ENCODE data around the gene GRK5.

Gene GRK5

DNA sequence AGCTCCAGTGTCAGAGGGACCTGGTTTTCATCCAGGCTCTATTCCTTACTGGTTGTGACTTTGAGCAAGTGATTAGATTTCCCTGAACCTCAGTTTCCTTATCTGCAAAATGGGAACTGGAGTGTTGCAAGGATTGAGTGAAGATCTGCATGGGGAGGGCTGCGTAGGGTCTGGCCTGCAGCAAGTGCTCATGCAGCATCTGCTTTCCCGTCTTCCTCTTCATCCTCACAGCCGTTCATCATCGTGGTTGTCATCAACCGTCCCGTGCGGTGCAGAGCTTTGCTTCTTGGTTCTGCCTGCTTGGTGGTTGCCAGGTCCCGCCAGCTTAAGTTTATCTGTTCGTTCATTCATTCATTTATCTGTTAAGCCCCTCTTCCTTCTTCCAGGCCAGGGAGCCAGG, 135.0 kb downstream of the GRK5 start:
- no peak for DNase-seq (ENCODE audit: low spot score)

DNA sequence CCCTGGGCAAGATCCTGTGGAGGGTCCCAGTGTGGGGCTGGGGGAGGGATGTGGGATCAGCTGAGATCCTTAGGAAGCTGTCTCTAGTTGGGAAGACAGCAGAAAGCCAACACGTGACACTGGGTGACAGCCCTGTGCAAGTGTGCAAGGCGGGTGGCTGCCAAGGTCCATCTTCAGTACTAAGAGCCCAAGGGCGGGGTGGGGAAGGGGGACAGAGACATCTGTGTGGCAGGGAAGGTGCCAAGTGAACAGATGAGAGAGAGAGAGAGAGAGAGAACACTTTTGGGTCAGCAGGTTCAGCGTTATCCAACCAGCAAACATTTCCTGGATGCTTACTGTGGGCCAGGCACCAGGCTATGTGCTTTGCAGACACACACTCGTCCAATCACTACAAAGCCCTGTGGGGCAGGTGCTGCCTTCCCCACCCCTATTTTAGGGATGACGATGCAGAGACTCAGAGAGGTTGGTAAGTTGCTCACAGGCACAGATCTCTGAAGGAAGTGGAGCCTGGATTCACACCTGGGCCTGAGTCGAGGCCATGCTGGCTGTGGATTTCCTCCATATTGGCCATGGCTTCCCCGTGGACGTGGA, 135.7 kb downstream of the GRK5 start:
- no peak for DNase-seq (ENCODE audit: low spot score)

DNA sequence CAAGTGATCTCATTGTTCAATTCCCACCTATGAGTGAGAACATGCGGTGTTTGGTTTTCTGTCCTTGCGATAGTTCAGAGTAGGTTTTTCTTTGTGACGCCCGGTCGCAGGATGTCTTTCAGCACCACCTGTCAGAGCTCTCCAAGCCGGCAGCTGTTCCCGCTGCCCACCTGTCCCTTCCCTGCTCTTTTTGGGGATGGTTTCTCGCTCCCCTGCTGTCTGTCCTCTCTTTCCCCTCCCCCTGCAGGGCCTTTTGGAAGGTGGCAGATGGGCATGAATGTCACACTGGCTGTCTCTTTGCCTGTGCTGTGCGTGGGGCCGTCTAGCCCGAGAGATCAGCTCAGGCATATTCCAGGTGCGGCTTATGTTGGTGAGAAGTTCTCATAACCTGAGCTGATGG, 137.0 kb downstream of the GRK5 start:
- no peak for DNase-seq (ENCODE audit: low spot score)

DNA sequence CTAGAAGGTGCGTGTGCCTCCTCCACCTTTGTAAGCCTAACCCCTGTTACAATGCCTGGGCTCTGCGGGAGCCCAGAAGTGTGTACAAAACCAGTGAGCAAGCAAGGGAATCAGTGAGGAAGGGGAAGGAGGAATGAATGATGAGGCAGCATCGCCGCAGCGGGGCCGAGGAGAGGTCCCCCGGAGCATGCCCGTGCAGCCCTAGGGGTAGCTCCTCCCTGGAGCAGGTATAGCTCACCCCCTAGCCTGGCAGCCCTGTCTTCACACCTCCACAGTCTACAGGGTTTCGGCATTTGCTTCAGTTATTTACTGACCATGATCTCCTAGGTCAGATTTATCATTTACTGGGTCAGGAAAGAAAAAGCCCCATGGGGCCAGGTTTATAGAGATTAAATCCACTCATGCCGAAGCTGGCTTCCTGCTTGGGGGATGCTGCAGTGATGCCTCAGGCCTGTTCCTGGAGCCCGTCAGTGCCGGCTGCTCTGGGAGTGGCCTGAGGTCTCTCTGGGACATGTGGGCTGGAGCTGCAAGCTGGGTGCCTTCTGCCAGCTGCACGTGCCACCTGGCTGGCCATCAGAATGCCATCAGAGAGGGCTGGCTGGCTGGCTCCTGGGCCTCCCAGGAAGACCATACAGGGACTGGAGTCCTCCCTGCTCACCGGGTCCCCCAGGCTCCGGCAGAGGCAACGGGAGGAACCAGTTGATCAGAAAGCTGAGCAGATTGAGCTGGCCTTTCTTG, 138.9 kb downstream of the GRK5 start:
- no peak for DNase-seq (ENCODE audit: low spot score)

DNA sequence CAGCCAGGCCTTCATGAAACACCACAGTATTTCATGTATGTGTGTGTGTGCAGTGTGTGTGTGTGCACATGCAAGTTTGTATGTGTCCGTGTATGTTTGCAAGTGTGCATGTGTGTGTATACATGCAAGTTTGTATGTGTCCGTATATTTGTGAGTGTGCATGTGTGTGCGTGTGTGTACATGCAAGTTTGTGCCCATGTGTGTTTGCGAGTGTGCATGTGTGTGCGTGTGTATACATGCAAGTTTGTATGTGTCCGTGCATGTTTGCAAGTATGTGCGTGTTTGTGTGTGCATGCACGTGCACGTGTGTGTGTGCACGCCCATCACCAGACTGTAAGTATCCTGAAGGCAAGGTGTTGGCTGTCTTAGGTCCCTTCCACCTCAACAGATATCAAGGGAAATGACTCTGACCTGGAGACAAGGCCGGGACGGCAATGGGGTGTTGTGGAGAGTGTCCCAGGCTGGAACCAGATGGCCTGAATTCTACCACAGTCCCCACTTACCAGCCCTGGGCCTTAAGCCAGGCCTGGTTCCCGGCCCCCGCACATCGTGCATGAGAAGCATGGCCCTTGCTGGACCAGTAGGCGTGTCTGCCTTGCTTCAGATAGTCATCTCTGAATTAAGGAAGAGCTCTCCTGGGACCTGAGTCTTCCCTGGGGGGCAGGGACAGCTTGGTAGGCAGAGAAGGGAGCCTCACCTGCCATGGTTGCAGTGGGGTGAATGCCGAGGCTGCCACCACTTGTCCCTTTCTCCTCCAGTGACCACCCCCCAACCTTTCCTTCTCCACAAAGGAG, 140.0 kb downstream of the GRK5 start:
- no peak for DNase-seq (ENCODE audit: low spot score)

DNA sequence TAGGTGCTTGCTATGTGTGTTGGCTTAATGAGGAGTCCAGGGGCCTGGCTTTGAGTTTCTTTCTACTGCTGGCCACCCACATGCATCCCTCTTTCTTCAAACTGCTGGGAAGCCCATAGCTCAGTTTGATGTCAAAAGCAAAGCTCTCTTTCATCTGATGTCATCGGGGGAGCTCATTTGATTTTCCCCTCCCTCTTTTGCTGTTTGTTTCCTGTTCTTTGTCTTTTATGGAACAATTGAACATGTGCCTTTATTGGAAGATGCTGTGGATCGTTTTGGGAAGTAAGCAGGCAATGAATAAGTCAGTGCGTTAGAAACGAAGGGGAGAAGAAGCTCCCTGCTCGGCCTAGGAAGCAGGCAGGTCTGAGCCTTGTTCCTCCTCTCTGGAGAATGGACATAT, 140.7 kb downstream of the GRK5 start:
- DNase-seq (ENCODE audit: low spot score) = no peak

DNA sequence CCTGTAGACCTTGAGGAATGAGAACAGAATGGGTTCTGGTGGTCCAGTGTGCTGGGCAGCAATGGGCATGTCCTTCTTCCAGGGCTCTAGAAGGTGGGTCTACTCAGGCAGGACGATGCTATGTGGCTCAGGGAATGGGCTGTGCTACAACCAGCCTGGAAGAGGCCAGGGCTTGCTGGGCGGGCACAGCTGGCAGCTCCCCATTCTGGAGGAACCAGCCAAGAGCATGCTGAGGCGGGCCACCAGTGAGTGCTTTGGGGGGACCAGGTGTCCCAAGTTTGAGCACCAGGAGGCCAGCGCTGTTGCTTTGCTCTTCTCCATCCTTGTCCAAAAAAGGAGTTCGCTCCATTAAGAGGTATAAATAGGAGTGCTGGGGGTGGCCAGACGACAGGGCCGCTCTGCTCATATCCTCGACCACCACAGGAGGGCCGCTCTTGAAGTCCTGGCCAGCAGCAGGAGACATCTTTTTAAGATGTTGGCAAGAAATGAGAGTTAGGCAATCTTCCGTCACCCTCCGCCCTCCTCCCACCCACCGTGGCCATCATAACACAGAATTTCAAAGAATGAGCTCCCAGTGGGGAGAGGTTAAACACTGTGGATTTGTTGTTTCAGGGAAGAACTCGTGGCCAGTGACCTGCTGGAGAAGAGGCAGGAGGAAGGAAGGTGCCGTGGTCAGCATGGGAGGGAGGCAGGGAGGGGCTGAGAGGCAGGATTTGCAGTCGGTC, 141.3 kb downstream of the GRK5 start:
- DNase-seq (ENCODE audit: low spot score) = no peak

DNA sequence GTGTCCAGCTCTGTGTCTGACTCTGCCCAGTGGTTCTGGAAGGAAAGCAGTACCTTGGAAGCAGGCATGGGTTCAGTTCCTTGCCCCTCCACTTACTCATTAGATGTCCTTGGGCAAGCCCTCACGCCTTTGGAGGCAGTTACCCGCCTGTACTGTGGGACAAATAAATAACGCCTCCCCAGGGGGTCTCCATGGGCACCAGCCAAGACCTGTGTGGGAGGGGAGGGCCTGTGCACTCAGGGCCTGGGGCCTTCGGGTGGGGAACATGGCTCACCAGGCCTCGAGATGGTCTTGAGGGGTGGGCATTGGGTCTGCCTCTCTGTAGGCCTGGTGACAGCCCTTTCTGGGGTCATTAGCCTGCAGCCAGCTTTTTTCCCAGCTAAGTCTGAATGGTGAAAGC, 142.0 kb downstream of the GRK5 start:
- DNase-seq (ENCODE audit: low spot score) = no peak

DNA sequence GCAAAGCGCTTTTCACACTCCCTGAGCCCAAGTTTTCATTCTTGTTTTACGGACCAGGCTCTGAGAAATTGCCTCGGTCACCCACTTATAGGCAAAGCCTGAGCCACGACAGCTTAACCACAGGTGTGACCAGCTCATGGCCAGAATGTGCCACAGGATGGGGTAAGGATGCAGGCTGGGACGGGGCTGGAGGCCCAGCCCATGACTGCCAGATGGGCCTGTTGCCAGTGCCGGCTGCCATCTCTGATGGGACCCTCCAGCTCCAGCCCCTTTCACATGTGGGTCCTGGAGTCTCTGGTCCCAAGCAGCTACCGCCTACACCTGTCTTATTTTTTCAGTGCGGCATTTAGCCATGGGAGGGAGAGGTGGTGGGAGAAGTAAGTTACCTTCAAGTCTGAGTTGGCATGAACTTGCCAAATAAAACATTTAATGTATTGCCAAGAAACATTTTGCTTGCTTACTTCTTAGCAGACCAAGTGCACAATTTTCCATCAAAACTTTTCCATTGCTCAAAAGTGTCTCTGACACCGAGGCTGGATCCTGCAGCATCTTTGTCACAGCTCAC, 142.6 kb downstream of the GRK5 start:
- DNase-seq (ENCODE audit: low spot score) = no peak

DNA sequence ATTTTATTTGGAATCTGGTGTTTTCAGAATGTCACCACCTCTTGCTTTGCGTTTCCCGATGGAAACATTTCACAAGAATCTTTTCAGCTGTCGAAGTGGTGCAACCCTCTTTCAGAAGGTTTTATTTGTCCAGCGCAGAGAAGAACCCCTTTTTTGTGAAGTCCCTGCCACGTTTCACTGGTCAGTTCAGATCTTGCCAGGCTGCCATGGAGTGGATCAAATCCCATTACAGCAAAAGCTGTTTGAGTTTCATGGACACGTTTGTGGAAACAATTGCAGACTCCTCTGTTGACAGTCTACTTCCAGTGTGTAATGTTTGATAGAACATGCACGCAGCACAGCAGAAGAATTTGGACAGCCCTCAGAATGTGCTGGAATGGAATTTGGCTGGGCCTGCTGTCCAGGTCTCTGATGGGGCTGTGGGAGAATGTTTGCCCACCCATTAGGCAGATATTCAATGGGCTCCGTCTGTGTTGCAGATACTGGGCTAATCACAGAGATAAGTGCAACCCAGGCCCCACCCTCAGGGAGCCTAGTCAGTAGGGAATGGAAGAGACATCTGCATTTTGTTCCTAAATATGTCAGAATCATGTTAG, 143.2 kb downstream of the GRK5 start:
- no peak for DNase-seq (ENCODE audit: low spot score)

DNA sequence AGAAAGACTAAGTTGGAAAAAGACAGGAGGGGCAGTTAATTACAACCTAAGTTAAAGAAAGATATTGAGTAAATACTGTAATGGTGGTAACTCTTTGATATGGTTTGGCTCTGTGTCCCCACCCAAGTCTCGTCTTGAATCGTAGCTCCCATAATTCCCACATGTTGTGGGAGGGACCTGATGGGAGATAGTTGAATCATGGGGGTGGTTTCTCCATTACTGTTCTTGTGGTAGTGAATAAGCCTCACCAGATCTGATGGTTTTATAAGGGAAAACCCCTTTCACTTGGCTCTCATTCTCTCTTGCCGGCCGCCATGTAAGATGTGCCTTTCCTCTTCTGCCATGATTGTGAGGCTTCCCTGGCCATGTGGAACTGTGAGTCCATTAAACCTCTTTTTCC, 143.8 kb downstream of the GRK5 start:
- DNase-seq (ENCODE audit: low spot score) = no peak

DNA sequence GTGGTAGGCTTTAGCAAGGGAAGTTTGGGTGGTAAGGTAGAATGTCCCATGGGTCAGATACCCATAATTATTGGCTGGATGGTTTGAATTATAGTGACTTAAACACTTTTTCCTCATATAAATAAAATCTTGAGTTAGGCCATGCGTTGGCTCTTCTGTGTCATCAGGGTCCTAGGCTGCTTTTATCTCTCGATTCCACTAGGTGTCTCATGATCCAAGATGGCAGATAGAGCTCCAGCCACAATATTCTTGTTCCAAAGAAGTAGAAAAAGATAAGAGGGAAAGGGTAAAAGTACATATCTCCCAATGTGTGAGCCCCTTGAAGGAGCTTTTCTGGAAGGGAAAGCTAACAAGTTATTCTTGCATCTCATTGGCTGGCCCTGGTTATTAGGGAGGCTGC, 144.7 kb downstream of the GRK5 start:
- DNase-seq (ENCODE audit: low spot score) = no peak

DNA sequence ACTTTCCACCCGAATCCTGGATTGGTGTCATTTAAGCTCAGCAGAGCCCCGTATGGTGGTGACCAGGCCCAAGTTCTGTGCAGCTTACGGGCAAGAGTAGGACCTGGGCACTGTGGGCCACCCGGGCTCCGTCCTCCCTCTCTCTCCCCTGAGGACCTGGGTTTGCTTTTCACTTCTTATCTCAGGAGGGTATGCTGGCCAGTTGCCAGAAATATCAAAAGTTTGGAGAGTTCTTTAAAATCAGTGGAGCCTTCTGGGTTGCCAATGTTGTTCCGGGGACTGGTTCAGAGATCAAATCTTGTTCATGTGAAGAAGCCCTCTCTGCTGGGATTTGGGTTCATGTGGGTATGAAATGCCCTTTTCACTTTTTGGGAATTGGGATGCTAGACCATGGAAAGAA, 145.4 kb downstream of the GRK5 start:
- DNase-seq (ENCODE audit: low spot score) = no peak

DNA sequence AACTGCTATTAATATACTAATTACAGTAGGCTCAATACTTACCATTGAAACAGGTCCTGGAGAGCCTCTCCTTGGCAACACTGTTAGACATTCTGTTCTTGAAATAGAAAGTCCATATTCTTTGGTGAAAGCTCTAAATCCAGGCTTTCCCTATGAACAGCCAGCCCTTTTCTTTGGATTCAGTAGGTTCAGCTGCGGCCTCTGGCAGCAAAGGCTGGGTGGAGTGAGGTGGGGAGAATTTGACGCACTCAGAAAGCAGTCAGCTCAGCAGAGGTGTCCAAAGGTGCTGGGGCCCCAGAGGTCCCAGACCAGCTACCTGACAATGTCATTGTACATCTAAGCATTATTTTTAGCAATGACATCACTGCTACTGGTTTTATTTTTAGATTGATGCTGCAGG, 146.1 kb downstream of the GRK5 start:
- no peak for DNase-seq (ENCODE audit: low spot score)

DNA sequence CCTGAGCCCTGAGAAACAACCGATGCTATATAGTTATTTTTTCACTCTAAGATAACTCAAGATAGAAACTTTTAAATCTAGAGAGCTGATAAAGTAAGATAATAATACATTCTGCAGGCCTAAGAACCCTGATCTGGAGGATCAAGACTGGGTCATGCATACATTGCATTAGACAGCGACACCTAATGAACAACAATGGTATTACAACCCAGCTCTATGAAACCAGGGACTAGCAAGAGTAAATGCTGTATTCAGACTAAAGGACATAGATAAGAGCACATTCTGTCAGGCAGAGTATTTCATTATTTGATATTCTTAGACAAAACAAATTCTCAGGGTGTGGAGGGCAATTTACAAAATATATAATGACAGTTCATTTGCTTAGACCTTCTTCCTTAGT, 148.6 kb downstream of the GRK5 start:
- no peak for DNase-seq (ENCODE audit: low spot score)

DNA sequence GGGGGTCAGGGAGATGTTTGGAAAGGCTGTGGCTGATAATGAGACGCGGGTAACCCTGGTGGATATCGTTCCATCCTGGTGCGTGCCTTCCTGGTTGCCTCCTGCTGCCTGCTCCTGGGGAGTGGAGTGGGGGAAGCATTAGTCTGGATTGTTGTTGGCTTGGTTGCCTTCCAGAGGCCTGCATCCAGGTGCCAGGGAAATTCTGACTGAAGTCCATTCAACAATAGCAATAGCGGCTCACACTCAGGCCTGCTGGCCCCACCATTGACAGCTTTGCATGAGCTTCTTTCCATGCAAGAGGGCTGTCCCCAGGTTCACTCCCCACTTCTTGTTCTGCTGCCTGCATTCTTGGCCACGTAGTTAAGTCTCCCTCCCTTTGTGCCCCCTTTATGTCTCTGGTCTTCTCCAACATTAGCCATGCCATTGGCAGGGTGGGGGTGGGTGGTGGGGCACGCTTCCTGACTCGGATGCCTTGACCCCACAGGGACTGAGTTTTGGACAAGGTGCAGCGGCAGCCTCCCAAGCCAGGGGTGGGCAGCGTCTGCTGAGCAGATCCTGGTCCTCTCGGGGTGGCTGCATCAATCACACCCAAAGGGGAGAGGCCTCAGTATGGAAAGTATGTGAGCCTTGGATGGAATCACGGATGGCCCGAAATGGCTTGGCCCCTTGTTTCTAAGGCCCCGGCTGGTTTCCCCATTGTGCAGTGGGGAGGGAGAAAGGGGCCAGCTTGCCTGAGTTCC, 150.2 kb downstream of the GRK5 start:
- no peak for DNase-seq (ENCODE audit: low spot score)

DNA sequence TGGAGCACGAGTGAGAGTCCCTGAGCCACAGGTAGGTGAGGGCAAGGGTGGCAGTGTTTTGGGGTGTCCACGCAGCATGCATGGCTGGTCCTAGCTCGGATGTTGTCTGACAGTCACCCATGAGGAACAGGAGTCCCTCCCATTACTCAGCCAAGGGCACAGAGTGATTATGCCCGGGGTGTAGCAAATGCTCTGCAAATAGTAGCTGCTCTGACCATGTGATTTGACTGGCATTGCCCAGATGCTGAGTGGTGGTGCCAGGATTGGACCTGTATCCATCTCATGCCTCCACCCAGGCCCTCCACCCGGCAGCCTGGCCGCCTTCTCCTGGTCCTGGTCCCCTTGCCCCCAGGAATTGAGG, 150.8 kb downstream of the GRK5 start:
- no peak for DNase-seq (ENCODE audit: low spot score)

DNA sequence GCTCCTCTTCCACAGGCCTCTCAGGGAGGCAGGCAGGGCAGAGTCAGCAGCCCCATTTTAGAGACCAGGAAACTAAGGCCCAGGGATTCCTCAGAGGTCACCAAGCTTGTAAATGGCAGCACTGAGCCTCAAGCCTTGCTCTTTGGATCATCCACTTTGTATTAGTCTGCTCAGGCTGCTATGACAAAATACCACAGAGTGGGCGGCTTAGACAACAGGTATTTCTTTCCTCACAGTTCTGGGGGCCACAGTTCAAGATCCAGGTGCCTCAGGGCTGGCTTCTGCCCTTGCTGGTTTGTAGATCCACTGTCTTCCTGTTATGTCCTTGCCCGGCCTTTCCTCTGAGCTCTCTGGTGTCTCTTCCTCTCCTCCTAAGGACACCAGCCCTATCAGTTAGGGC, 151.2 kb downstream of the GRK5 start:
- DNase-seq (ENCODE audit: low spot score) = no peak

DNA sequence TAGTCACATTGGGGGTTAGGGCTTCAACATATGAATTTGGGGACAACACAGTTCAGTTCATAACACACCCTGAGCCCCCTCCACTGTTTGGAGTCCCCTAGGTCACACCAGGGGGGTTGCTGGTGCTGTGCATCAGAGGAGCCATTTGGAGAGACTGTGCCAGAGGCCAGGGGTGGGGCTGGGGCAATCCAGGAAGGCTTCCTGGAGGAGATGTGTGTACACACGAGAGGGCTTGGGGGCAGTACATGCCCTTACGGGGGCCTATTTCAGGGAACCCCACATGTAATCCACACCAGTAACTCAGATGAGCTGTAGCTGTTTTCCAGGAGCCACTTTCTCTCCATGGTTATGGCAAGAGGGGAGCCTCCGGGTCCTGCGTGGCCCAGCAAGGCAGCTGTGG, 151.7 kb downstream of the GRK5 start:
- no peak for DNase-seq (ENCODE audit: low spot score)

DNA sequence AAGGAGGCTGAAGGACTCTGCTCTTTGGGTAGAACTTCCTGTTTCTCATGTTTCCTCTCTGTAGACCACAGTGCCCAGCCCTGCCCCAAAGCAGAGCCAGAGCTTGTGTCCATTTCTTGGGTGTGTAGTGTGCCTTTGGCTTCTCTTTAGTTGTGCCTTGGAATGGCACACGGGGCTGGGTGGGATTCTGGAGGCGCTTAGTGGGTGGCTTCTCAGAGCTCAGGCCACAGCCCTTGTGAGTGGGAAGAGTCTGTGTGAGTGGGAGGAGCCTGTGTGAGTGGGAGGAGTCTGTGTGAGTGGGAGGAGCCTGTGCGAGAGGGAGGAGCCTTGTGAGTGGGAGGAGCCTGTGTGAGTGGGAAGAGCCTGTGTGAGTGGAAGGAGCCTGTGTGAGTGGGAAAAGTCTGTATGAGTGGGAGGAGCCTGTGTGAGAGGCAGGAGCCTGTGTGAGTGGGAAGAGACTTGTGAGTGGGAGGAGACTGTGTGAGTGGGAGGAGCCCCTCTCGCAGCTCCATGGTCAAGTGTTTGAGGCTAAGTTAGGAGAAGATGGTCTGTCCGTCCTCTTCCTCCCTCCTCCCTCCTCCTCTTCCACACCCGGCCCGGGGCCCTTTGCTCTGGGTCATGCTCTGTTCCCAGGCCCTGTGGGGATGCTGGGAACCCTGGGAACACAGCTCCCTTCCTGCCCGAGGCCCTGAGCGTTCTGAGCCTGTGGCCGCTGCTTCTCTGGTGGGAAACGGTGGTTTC, 153.0 kb downstream of the GRK5 start:
- DNase-seq (ENCODE audit: low spot score) = no peak

DNA sequence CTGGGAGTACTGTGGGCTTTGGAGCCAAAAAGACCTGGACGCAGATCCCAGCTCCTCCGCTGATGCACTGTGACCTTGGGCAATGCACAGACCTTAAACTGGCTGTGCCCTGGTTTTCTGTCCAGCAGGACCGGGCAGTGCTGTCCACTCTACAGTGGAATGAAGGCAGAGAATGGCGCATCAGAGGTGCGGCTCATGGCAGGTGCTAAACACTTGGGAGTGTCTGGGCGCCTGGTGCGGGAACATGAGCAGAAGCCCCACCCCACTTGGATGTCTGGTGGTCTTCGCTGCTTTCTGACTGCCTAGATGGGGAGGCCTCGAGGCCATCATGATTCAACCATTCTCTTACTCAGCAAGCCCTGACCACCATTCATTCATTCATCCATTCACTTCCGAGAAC, 153.7 kb downstream of the GRK5 start:
- DNase-seq (ENCODE audit: low spot score) = no peak
